HepG2 (cell line): Measurements from ENCODE around the gene ELL.

Experiments
- EP300 ChIP-seq, 3 experiments: sonication (generic) in 1 of 3; formaldehyde crosslinking in 1 of 3; IDR thresholded peaks; 2 replicates each; pipeline versions ENCODE4 v1.5.1 to v1.6.1; 2011 to 2020; ENCODE audit warnings: low read depth in 2 of 3, low read length in 2 of 3, borderline replicate concordance in 1 of 3, improper control_type of control experiment in 1 of 3, mild to moderate bottlenecking in 1 of 3, missing genetic modification reagents in 1 of 3, moderate library complexity in 1 of 3
- KIAA2018 ChIP-seq: sonication (generic); formaldehyde crosslinking; IDR thresholded peaks from 2 replicates; pipeline ENCODE4 v1.5.0; 2020; ENCODE audit warnings: mild to moderate bottlenecking, missing genetic modification reagents, borderline replicate concordance
- MAX ChIP-seq: IDR thresholded peaks from 2 replicates; pipeline ENCODE4 v1.6.1; 2012; ENCODE audit warnings: inconsistent platforms
- MTA3 ChIP-seq: sonication (generic); formaldehyde crosslinking; IDR thresholded peaks from 2 replicates; pipeline ENCODE4 v1.4.0; 2020; ENCODE audit warnings: missing genetic modification reagents
- NR2C2 ChIP-seq: sonication (generic); formaldehyde crosslinking; IDR thresholded peaks from 2 replicates; pipeline ENCODE4 v1.4.0; 2020; ENCODE audit warnings: missing genetic modification reagents, mild to moderate bottlenecking, moderate library complexity, borderline replicate concordance
- ZNF101 ChIP-seq: sonication (generic); formaldehyde crosslinking; IDR thresholded peaks from 2 replicates; pipeline ENCODE4 v1.4.0; 2020; ENCODE audit warnings: mild to moderate bottlenecking, low read depth, missing genetic modification reagents, borderline replicate concordance
- ZNF367 ChIP-seq: sonication (generic); formaldehyde crosslinking; IDR thresholded peaks from 2 replicates; pipeline ENCODE4 v1.4.0; 2020; ENCODE audit warnings: missing genetic modification reagents, borderline replicate concordance

- TF ChIP-seq ZNF367 (CRISPR knock-in tag) (no peak), KIAA2018 (CRISPR knock-in tag) (no peak), EP300 (IDR thresholded peaks at IDR 0.05; ENCODE audit: low read depth in 2 of 2, low read length in 2 of 2) (no peak), EP300 (CRISPR knock-in tag; IDR thresholded peaks at IDR 0.05; ENCODE audit: borderline replicate concordance) (no peak), MAX (no peak), ZNF101 (CRISPR knock-in tag) (no peak), MTA3 (CRISPR knock-in tag) (no peak), NR2C2 (CRISPR knock-in tag) (no peak)
Observed at GRCh38 chr19:18475004-18475453, 46.8 kb downstream of the ELL start.
